IMR-90 (cell line): ENCODE results near the gene SRP14. TPM values are rescaled to one million over a fixed set of nuclear protein-coding genes. Genes with fewer than 3 reads are reported as not detected.

ENCODE experiments used
- ATAC-seq: fragments of 200-7000 bp; cut with Tn5 transposase; 2 replicates; pipeline ENCODE4 v1.9.1; 2020; ENCODE audit warnings: low read depth, mild to moderate bottlenecking, moderate library complexity
- BruUV-seq: library from RNA; stranded (reverse); fragments of 400-500 nt; replicated peaks from 2 replicates; lab custom pipeline; 2021; lab: Mats Ljungman, UMichigan
- CTCF ChIA-PET: fragments of 300-600 bp; formaldehyde crosslinking; extraction: SDS; loops from one replicate; lab custom pipeline; 2021; ENCODE audit warnings: antibody characterized with exemption; lab: Yijun Ruan, JAX
- POLR2A ChIA-PET: fragments of 300-600 bp; sonication (Branson Sonifier 250); formaldehyde crosslinking; loops from one replicate; lab custom pipeline; 2022; ENCODE audit warnings: antibody characterized with exemption; ENCODE audit not compliant: unreplicated experiment; lab: Charles Lee
- DNase-seq: peaks from one replicate; pipeline ENCODE4 v3.0.0; 2013
- H2AFZ ChIP-seq: replicated peaks from 2 replicates; pipeline ENCODE3; 2013; ENCODE audit warnings: low read length, mild to moderate bottlenecking; ENCODE audit not compliant: poor library complexity
- H2AK5ac ChIP-seq: 2 replicates; pipeline ENCODE4 v1.6.1; 2013; ENCODE audit warnings: low read depth, low read length, inconsistent platforms
- H2AK9ac ChIP-seq: replicated peaks from 2 replicates; pipeline ENCODE3; 2013; ENCODE audit warnings: mild to moderate bottlenecking, low read depth, low read length, moderate library complexity; ENCODE audit not compliant: poor library complexity
- H2BK120ac ChIP-seq: 2 replicates; pipeline ENCODE4 v1.6.1; 2013; ENCODE audit warnings: low read depth, low read length, inconsistent platforms
- H2BK15ac ChIP-seq: 3 replicates; pipeline ENCODE4 v1.6.1; 2013; ENCODE audit warnings: low read depth, low read length, inconsistent platforms
- H2BK20ac ChIP-seq: 2 replicates; pipeline ENCODE4 v1.6.1; 2013; ENCODE audit warnings: low read depth, mild to moderate bottlenecking, inconsistent platforms, low read length, moderate library complexity
- H2BK5ac ChIP-seq: 2 replicates; pipeline ENCODE4 v1.6.1; 2013; ENCODE audit warnings: mild to moderate bottlenecking, low read depth, low read length, inconsistent platforms; ENCODE audit not compliant: poor library complexity, severe bottlenecking
- H3K14ac ChIP-seq: replicated peaks from 2 replicates; pipeline ENCODE4 v1.6.1; 2013; ENCODE audit warnings: low read depth, low read length, inconsistent platforms
- H3K18ac ChIP-seq: 2 replicates; pipeline ENCODE4 v1.6.1; 2013; ENCODE audit warnings: low read depth, low read length, control low read depth
- H3K23ac ChIP-seq: 2 replicates; pipeline ENCODE4 v1.6.1; 2013; ENCODE audit warnings: low read depth, low read length, inconsistent platforms
- H3K27ac ChIP-seq: 2 replicates; pipeline ENCODE4 v1.5.1; 2013; ENCODE audit warnings: mild to moderate bottlenecking, control low read depth, low read length; ENCODE audit not compliant: insufficient read depth
- H3K27me3 ChIP-seq: 2 replicates; pipeline ENCODE4 v1.6.1; 2013; ENCODE audit warnings: low read length; ENCODE audit not compliant: control insufficient read depth, insufficient read depth
- H3K36me3 ChIP-seq: 2 replicates; pipeline ENCODE4 v1.6.1; 2013; ENCODE audit warnings: low read length, mixed read lengths; ENCODE audit not compliant: control insufficient read depth, insufficient read depth
- H3K4ac ChIP-seq: 2 replicates; pipeline ENCODE4 v1.6.1; 2013; ENCODE audit warnings: low read depth, low read length, inconsistent platforms
- H3K4me1 ChIP-seq: 2 replicates; pipeline ENCODE4 v1.6.1; 2013; ENCODE audit warnings: low read length, mixed read lengths; ENCODE audit not compliant: control insufficient read depth, insufficient read depth
- H3K4me2 ChIP-seq: 2 replicates; pipeline ENCODE4 v1.6.1; 2013; ENCODE audit warnings: low read depth, mild to moderate bottlenecking, control low read depth, low read length, moderate library complexity
- H3K4me3 ChIP-seq: 2 replicates; pipeline ENCODE4 v1.5.1; 2013; ENCODE audit warnings: low read depth, mild to moderate bottlenecking, control low read depth, low read length, moderate library complexity; ENCODE audit not compliant: insufficient read depth
- H3K56ac ChIP-seq: 2 replicates; pipeline ENCODE4 v1.6.1; 2013; ENCODE audit warnings: low read length, inconsistent platforms; ENCODE audit not compliant: insufficient read depth; ENCODE audit errors: extremely low read depth
- H3K79me1 ChIP-seq, 2 experiments: 2 replicates each; pipeline ENCODE4 v1.6.1; 2013; ENCODE audit warnings: low read length in 2 of 2, inconsistent platforms in 1 of 2, low read depth in 1 of 2
- H3K9ac ChIP-seq: 2 replicates; pipeline ENCODE4 v1.6.1; 2013; ENCODE audit warnings: low read depth, low read length, control low read depth
- H3K9me1 ChIP-seq: 2 replicates; pipeline ENCODE4 v1.6.1; 2013; ENCODE audit warnings: low read length, inconsistent platforms; ENCODE audit not compliant: insufficient read depth
- H3K9me3 ChIP-seq: 2 replicates; pipeline ENCODE4 v1.6.1; 2013; ENCODE audit warnings: low read length; ENCODE audit not compliant: control insufficient read depth, insufficient read depth
- H4K20me1 ChIP-seq: 2 replicates; pipeline ENCODE4 v1.6.1; 2013; ENCODE audit warnings: low read length, inconsistent platforms; ENCODE audit not compliant: insufficient read depth
- H4K5ac ChIP-seq: 2 replicates; pipeline ENCODE4 v1.6.1; 2013; ENCODE audit warnings: mild to moderate bottlenecking, low read depth, low read length, control low read depth
- H4K8ac ChIP-seq, 2 experiments: 2 replicates each; pipeline ENCODE4 v1.6.1; 2013; ENCODE audit warnings: low read depth in 2 of 2, low read length in 2 of 2, control low read depth in 1 of 2, inconsistent platforms in 1 of 2
- H4K91ac ChIP-seq: 2 replicates; pipeline ENCODE4 v1.6.1; 2013; ENCODE audit warnings: low read depth, low read length, inconsistent platforms; ENCODE audit not compliant: insufficient read depth
- CEBPB ChIP-seq: IDR thresholded peaks from 2 replicates; pipeline ENCODE4 v1.6.1; 2012; ENCODE audit warnings: low read depth, low read length, improper control_type of control experiment
- ELK1 ChIP-seq: fragments of 150-350 bp; IDR thresholded peaks from 2 replicates; pipeline ENCODE4 v1.6.1; 2016; ENCODE audit warnings: low read depth, mild to moderate bottlenecking, low read length, moderate library complexity, borderline replicate concordance
- MAFK ChIP-seq: IDR thresholded peaks from 2 replicates; pipeline ENCODE4 v1.6.1; 2012; ENCODE audit warnings: low read depth, low read length, improper control_type of control experiment
- SMC3 ChIP-seq: fragments of 150-350 bp; IDR thresholded peaks from 2 replicates; pipeline ENCODE4 v1.6.1; 2016; ENCODE audit warnings: low read depth, mild to moderate bottlenecking, antibody characterized with exemption, low read length, moderate library complexity
- WGBS, 2 experiments: methylation state at CpG; one replicate each; pipeline versions ENCODE4 v1.1.5 to v1.1.7; 2013; ENCODE audit warnings: missing lambda C conversion rate in 2 of 2; ENCODE audit not compliant: insufficient read length in 1 of 2; ENCODE audit errors: extremely low coverage in 2 of 2; 5-methylcytosine and 5-hydroxymethylcytosine counted together
- dilution Hi-C: fragments of 300-500 bp; cut with HindIII; formaldehyde crosslinking; loops from one replicate; pipeline ENCODE4 v1.14.3; 2018; ENCODE audit warnings: low sequenced_read_pairs; ENCODE audit not compliant: unreplicated experiment
- in situ Hi-C: fragments of 300-500 bp; cut with MboI; formaldehyde crosslinking; loops from 3 replicates; pipeline ENCODE4 v1.14.3; 2019; ENCODE audit warnings: low sequenced_read_pairs, inconsistent platforms, mixed read lengths
- intact Hi-C: fragments of 100-400 bp; cut with micrococcal nuclease; formaldehyde crosslinking; loops from 2 replicates; pipeline ENCODE4 v1.10.0; 2022
- polyA plus RNA-seq, 3 experiments: library from polyadenylated mRNA; depleted of rRNA; stranded (reverse); fragments of >200 nt; gene quantifications; 2 replicates each; pipeline ENCODE4 v1.2.3, GENCODE V29; 2012; ENCODE audit warnings: low replicate concordance in 1 of 3
- total RNA-seq: library from RNA; depleted of rRNA; stranded (reverse); fragments of >200 nt; gene quantifications from 2 replicates; pipeline ENCODE4 v1.2.3, GENCODE V29; 2012

SRP14 gene
- total and polyA plus RNA-seq, 2 of the 4 experiments (the other 2 are of a cell fraction): 106 to 295 TPM

- Histone ChIP-seq H3K4me3 (no peak overlapping the region), H3K9ac (no peak overlapping the region), H3K4me2 (no peak overlapping the region), H2AK9ac (no peak overlapping the region), H4K5ac (no peak overlapping the region), H3K9me1 (peaks cover 29% of the 10 kb centered on the region), H2BK120ac (no peak overlapping the region), H2AFZ (no peak overlapping the region), H3K79me1 (peaks cover 0 to 12% of the 10 kb centered on the region in 2 experiments; a peak in 2 of 4 replicates), H3K27me3 (no peaks in the 10 kb centered on the region), H4K8ac (no peak overlapping the region), H3K9me3 (no peaks in the 10 kb centered on the region), H3K4ac (no peak overlapping the region), H4K20me1 (no peaks in the 10 kb centered on the region), H3K36me3 (no peaks in the 10 kb centered on the region), H4K91ac (no peak overlapping the region), H2BK20ac (no peak overlapping the region), H2BK5ac (no peak overlapping the region), H3K18ac (no peak overlapping the region), H3K27ac (no peak overlapping the region), H3K14ac (no peak overlapping the region), H2AK5ac (no peak overlapping the region), H3K4me1 (peaks cover 23% of the 10 kb centered on the region), H3K23ac (no peak overlapping the region), H3K56ac (no peak overlapping the region), H2BK15ac (no peak overlapping the region)
- in situ Hi-C loops: no loop called here
- BruUV-seq: no TSS peak
- intact Hi-C loops: loop anchor here (1.0 kb wide), 1 partner anchor 9 kb away; no protein-coding TSS in a partner anchor
- ATAC-seq (no peak), DNase-seq (no peak)
- ChIA-PET POLR2A (interaction anchor here (0.6 kb wide), 1 partner anchor 497 kb away, joined by 4 read pairs; no protein-coding TSS in a partner anchor), CTCF (no interaction called here)
- no peak for TF ChIP-seq ELK1
- TF ChIP-seq MAFK: no peak
- no peak for TF ChIP-seq CEBPB
- TF ChIP-seq SMC3: no peak
- dilution Hi-C loops: no loop called here
- WGBS, 2 experiments: 100% methylated on average over 1 of the region's 6 CpGs; no CpG with 5 or more reads in 1 of the 2 experiments
These were observed 40.5 kb upstream of the SRP14 start for GRCh38 chr15:40079456-40079855.
